Measurements from ENCODE around the gene CERK.

Gene CERK

GRCh38 chr22:46696614-46697013, 41.4 kb downstream of the CERK start:
- no peak for DNase-seq
- H3K27me3 Mint-ChIP-seq: no peaks in the 10 kb centered on the region
- peak overlapping the region; percentile 19 for H3K27ac Mint-ChIP-seq
- H3K4me1 Mint-ChIP-seq (ENCODE audit: low read depth): no peaks in the 10 kb centered on the region
- no peaks in the 10 kb centered on the region for H3K9me3 Mint-ChIP-seq
- peaks cover 89% of the 10 kb centered on the region for H3K36me3 Mint-ChIP-seq (ENCODE audit: low read depth)
- no peak overlapping the region for H3K4me3 Mint-ChIP-seq

- Mint-ChIP-seq H3K4me3 (no peak overlapping the region), H3K9me3 (no peaks in the 10 kb centered on the region), H3K36me3 (ENCODE audit: low read depth) (peaks cover 89% of the 10 kb centered on the region), H3K27ac (no peak overlapping the region), H3K27me3 (no peaks in the 10 kb centered on the region), H3K4me1 (ENCODE audit: low read depth) (no peaks in the 10 kb centered on the region)
- no peak for DNase-seq
These were observed 41.9 kb downstream of the CERK start for GRCh38 chr22:46696229-46696518.

- H3K4me1 Mint-ChIP-seq (ENCODE audit: low read depth): no peaks in the 10 kb centered on the region
These were observed 42.5 kb downstream of the CERK start for GRCh38 chr22:46695346-46696228.

GRCh38 chr22:46694416-46695170, 43.5 kb downstream of the CERK start:
- H3K36me3 Mint-ChIP-seq (ENCODE audit: low read depth): peaks cover 94% of the 10 kb centered on the region
- no peaks in the 10 kb centered on the region for H3K27me3 Mint-ChIP-seq
- H3K4me3 Mint-ChIP-seq: no peak overlapping the region
- no peaks in the 10 kb centered on the region for H3K4me1 Mint-ChIP-seq (ENCODE audit: low read depth)
- no peak overlapping the region for H3K27ac Mint-ChIP-seq
- no peak for DNase-seq
- no peaks in the 10 kb centered on the region for H3K9me3 Mint-ChIP-seq

More at GRCh38 chr22:46695346-46696228, 42.5 kb downstream of the CERK start:
- Mint-ChIP-seq H3K27me3 (no peaks in the 10 kb centered on the region), H3K9me3 (no peaks in the 10 kb centered on the region), H3K36me3 (ENCODE audit: low read depth) (peaks cover 89% of the 10 kb centered on the region), H3K4me3 (no peak overlapping the region), H3K27ac (no peak overlapping the region)
- DNase-seq: no peak

GRCh38 chr22:46693634-46694415, 44.2 kb downstream of the CERK start:
- no peak for DNase-seq
- Mint-ChIP-seq H3K4me1 (ENCODE audit: low read depth) (no peaks in the 10 kb centered on the region), H3K9me3 (no peaks in the 10 kb centered on the region), H3K36me3 (ENCODE audit: low read depth) (peaks cover 94% of the 10 kb centered on the region), H3K27me3 (no peaks in the 10 kb centered on the region), H3K4me3 (no peak overlapping the region), H3K27ac (peak overlapping the region; percentile 47)

GRCh38 chr22:46691571-46691970, 46.5 kb downstream of the CERK start:
- DNase-seq: no peak
- Mint-ChIP-seq H3K27ac (peak overlapping the region; percentile 65), H3K27me3 (no peaks in the 10 kb centered on the region), H3K4me1 (ENCODE audit: low read depth) (peaks cover 2% of the 10 kb centered on the region), H3K36me3 (ENCODE audit: low read depth) (peaks cover 89% of the 10 kb centered on the region), H3K4me3 (no peak overlapping the region), H3K9me3 (no peaks in the 10 kb centered on the region)

GRCh38 chr22:46690146-46690545, 47.9 kb downstream of the CERK start:
- peaks cover 16% of the 10 kb centered on the region for H3K4me1 Mint-ChIP-seq (ENCODE audit: low read depth)
- no peak overlapping the region for H3K4me3 Mint-ChIP-seq
- no peak for DNase-seq
- no peaks in the 10 kb centered on the region for H3K27me3 Mint-ChIP-seq
- H3K36me3 Mint-ChIP-seq (ENCODE audit: low read depth): peaks cover 90% of the 10 kb centered on the region
- H3K27ac Mint-ChIP-seq: no peak overlapping the region
- no peaks in the 10 kb centered on the region for H3K9me3 Mint-ChIP-seq

GRCh38 chr22:46688949-46689348, 49.1 kb downstream of the CERK start:
- no peak overlapping the region for H3K27ac Mint-ChIP-seq
- peaks cover 90% of the 10 kb centered on the region for H3K36me3 Mint-ChIP-seq (ENCODE audit: low read depth)
- H3K27me3 Mint-ChIP-seq: no peaks in the 10 kb centered on the region
- peaks cover 26% of the 10 kb centered on the region for H3K4me1 Mint-ChIP-seq (ENCODE audit: low read depth)
- DNase-seq: no peak
- H3K4me3 Mint-ChIP-seq: no peak overlapping the region
- no peaks in the 10 kb centered on the region for H3K9me3 Mint-ChIP-seq

- DNase-seq: no peak
- peaks cover 80% of the 10 kb centered on the region for H3K36me3 Mint-ChIP-seq (ENCODE audit: low read depth)
- H3K4me1 Mint-ChIP-seq (ENCODE audit: low read depth): peaks cover 27% of the 10 kb centered on the region
- H3K9me3 Mint-ChIP-seq: no peaks in the 10 kb centered on the region
- H3K27me3 Mint-ChIP-seq: no peaks in the 10 kb centered on the region
- no peak overlapping the region for H3K27ac Mint-ChIP-seq
- H3K4me3 Mint-ChIP-seq: no peak overlapping the region
These were observed 50.6 kb downstream of the CERK start for GRCh38 chr22:46687460-46687859.

- Mint-ChIP-seq H3K27me3 (no peaks in the 10 kb centered on the region), H3K27ac (no peak overlapping the region), H3K4me3 (no peak overlapping the region)
These were observed 51.0 kb downstream of the CERK start for GRCh38 chr22:46687048-46687444.

GRCh38 chr22:46686221-46687047, 51.6 kb downstream of the CERK start:
- H3K27ac Mint-ChIP-seq: peak overlapping the region; percentile 58
- DNase-seq: no peak
- H3K9me3 Mint-ChIP-seq: no peaks in the 10 kb centered on the region
- no peak overlapping the region for H3K4me3 Mint-ChIP-seq
- H3K27me3 Mint-ChIP-seq: no peaks in the 10 kb centered on the region
- peaks cover 28% of the 10 kb centered on the region for H3K4me1 Mint-ChIP-seq (ENCODE audit: low read depth)
- H3K36me3 Mint-ChIP-seq (ENCODE audit: low read depth): peaks cover 77% of the 10 kb centered on the region

More at GRCh38 chr22:46687048-46687444, 51.0 kb downstream of the CERK start:
- DNase-seq: no peak
- Mint-ChIP-seq H3K36me3 (ENCODE audit: low read depth) (peaks cover 83% of the 10 kb centered on the region), H3K9me3 (no peaks in the 10 kb centered on the region), H3K4me1 (ENCODE audit: low read depth) (peaks cover 28% of the 10 kb centered on the region)

- Mint-ChIP-seq H3K9me3 (no peaks in the 10 kb centered on the region), H3K4me1 (ENCODE audit: low read depth) (peaks cover 28% of the 10 kb centered on the region), H3K27me3 (no peaks in the 10 kb centered on the region), H3K27ac (peak overlapping the region; percentile 80), H3K36me3 (ENCODE audit: low read depth) (peaks cover 59% of the 10 kb centered on the region), H3K4me3 (no peak overlapping the region)
- no peak for DNase-seq
These were observed 53.3 kb downstream of the CERK start for GRCh38 chr22:46684706-46685105.

GRCh38 chr22:46682011-46682731, 55.9 kb downstream of the CERK start:
- no peak for DNase-seq
- Mint-ChIP-seq H3K9me3 (no peaks in the 10 kb centered on the region), H3K27ac (peak overlapping the region; percentile 71), H3K27me3 (no peaks in the 10 kb centered on the region), H3K4me1 (ENCODE audit: low read depth) (peaks cover 37% of the 10 kb centered on the region), H3K36me3 (ENCODE audit: low read depth) (peaks cover 47% of the 10 kb centered on the region), H3K4me3 (no peak overlapping the region)
